B cell (primary cell): ENCODE data around the gene RETN. TPM values are rescaled to one million over a fixed set of nuclear protein-coding genes. Genes with fewer than 3 reads are reported as not detected.

Experiments used
- ATAC-seq: fragments of 200-7000 bp; cut with Tn5 transposase; one replicate; pipeline ENCODE4 v1.10.0; 2021; ENCODE audit warnings: low read depth, mild to moderate bottlenecking, moderate number of reproducible peaks, moderate library complexity
- CTCF ChIA-PET: fragments of 350-600 bp; sonication (Branson Sonifier 250); formaldehyde crosslinking; loops from one replicate; lab custom pipeline; 2021; ENCODE audit warnings: antibody characterized with exemption, inconsistent platforms; lab: Charles Lee
- POLR2A ChIA-PET: fragments of 350-600 bp; sonication (Branson Sonifier 250); formaldehyde crosslinking; loops from one replicate; lab custom pipeline; 2021; ENCODE audit warnings: antibody characterized with exemption; lab: Charles Lee
- DNase-seq: peaks from one replicate; pipeline ENCODE4 v3.0.0; 2013
- H2AFZ ChIP-seq: 2 replicates; pipeline ENCODE4 v1.6.1; 2012; ENCODE audit warnings: mild to moderate bottlenecking, low read depth, low read length; ENCODE audit not compliant: insufficient read depth, poor library complexity, severe bottlenecking
- H3K27ac ChIP-seq, 2 donors: 1 replicate in 1 of 2; 2 replicates in 1 of 2; pipeline ENCODE4 v1.5.1; 2012 to 2013; ENCODE audit warnings: low read length in 2 of 2, mild to moderate bottlenecking in 2 of 2, moderate library complexity in 1 of 2
- H3K27me3 ChIP-seq, 4 experiments: fragments of 200-600 bp in 1 of 4; sonication (generic) in 1 of 4; replicated peaks in 1 of 4; 1 replicate in 2 of 4; 2 replicates in 2 of 4; pipeline versions ENCODE4 v1.6.1 to v1.7.0; 2013 to 2016; ENCODE audit warnings: low read length in 3 of 4, mild to moderate bottlenecking in 2 of 4, mixed read lengths in 1 of 4, moderate library complexity in 1 of 4; ENCODE audit not compliant: insufficient read depth in 4 of 4, control insufficient read depth in 3 of 4; ENCODE audit errors: control extremely low read depth in 1 of 4
- H3K36me3 ChIP-seq, 2 experiments: replicated peaks in 1 of 2; 1 replicate in 1 of 2; 2 replicates in 1 of 2; pipeline versions ENCODE4 v1.6.1 to v1.7.1; 2013; ENCODE audit warnings: low read length in 1 of 2; ENCODE audit not compliant: insufficient read depth in 2 of 2, control insufficient read depth in 1 of 2; ENCODE audit errors: control extremely low read depth in 1 of 2, extremely low read depth in 1 of 2
- H3K4me1 ChIP-seq, 2 donors: fragments of 200-600 bp in 1 of 2; sonication (generic) in 1 of 2; 1 replicate in 1 of 2; 2 replicates in 1 of 2; pipeline versions ENCODE4 v1.5.1 to v1.6.1; 2013 to 2017; ENCODE audit warnings: low read length in 2 of 2; ENCODE audit not compliant: control insufficient read depth in 2 of 2, insufficient read depth in 2 of 2
- H3K4me2 ChIP-seq: replicated peaks from 2 replicates; pipeline ENCODE3; 2012; ENCODE audit warnings: mild to moderate bottlenecking, low read depth, low read length; ENCODE audit not compliant: poor library complexity, severe bottlenecking
- H3K4me3 ChIP-seq, 5 experiments: fragments of 200-600 bp in 1 of 5; sonication (generic) in 1 of 5; 1 replicate in 3 of 5; 2 replicates in 2 of 5; pipeline versions ENCODE4 v1.5.1 to v1.7.0; 2011 to 2016; ENCODE audit warnings: low read length in 4 of 5, mild to moderate bottlenecking in 4 of 5, low read depth in 2 of 5, control low read depth in 1 of 5, moderate library complexity in 1 of 5; ENCODE audit not compliant: insufficient read depth in 1 of 5; ENCODE audit errors: control extremely low read depth in 1 of 5, extremely low read depth in 1 of 5
- H3K79me2 ChIP-seq: fragments of 200-600 bp; sonication (generic); one replicate; pipeline ENCODE4 v1.6.0; 2016; ENCODE audit warnings: low read length; ENCODE audit not compliant: control insufficient read depth, insufficient read depth
- H3K9ac ChIP-seq: fragments of 200-600 bp; sonication (generic); 2 replicates; pipeline ENCODE4 v1.6.1; 2017; ENCODE audit warnings: mild to moderate bottlenecking, low read length, moderate library complexity
- H3K9me3 ChIP-seq, 3 donors: one replicate each; pipeline versions ENCODE4 v1.6.1 to v1.7.1; 2013; ENCODE audit warnings: low read length in 2 of 3; ENCODE audit not compliant: control insufficient read depth in 2 of 3, insufficient read depth in 1 of 3; ENCODE audit errors: control extremely low read depth in 1 of 3
- H4K20me1 ChIP-seq: 2 replicates; pipeline ENCODE4 v1.6.0; 2012; ENCODE audit warnings: mild to moderate bottlenecking, low read length; ENCODE audit not compliant: insufficient read depth, control insufficient read depth, poor library complexity, severe bottlenecking
- H3K27ac Mint-ChIP-seq: one replicate; pipeline ENCODE4 v1.8.0; 2021; ENCODE audit warnings: mixed read lengths
- H3K27me3 Mint-ChIP-seq: one replicate; pipeline ENCODE4 v1.8.0; 2021; ENCODE audit warnings: mixed read lengths
- H3K4me1 Mint-ChIP-seq: one replicate; pipeline ENCODE4 v1.8.0; 2021; ENCODE audit warnings: mixed read lengths
- H3K4me3 Mint-ChIP-seq: one replicate; pipeline ENCODE4 v1.8.0; 2021; ENCODE audit warnings: mixed read lengths
- H3K9me3 Mint-ChIP-seq: one replicate; pipeline ENCODE4 v1.8.0; 2022; ENCODE audit warnings: mixed read lengths; ENCODE audit not compliant: insufficient read depth
- CTCF ChIP-seq: fragments of 200-600 bp; IDR thresholded peaks from one replicate; pipeline ENCODE4 v1.8.0; 2022; ENCODE audit warnings: antibody characterized with exemption, mild to moderate bottlenecking
- EZH2 ChIP-seq: IDR thresholded peaks from 2 replicates; pipeline ENCODE4 v1.6.1; 2012; ENCODE audit warnings: borderline replicate concordance, low read depth, mild to moderate bottlenecking, moderate library complexity, low read length; ENCODE audit not compliant: insufficient read depth, poor library complexity, severe bottlenecking
- WGBS: methylation state at CpG from one replicate; pipeline ENCODE4 v1.1.5; 2013; ENCODE audit warnings: missing lambda C conversion rate; ENCODE audit not compliant: insufficient coverage; 5-methylcytosine and 5-hydroxymethylcytosine counted together
- intact Hi-C: fragments of 100-400 bp; cut with micrococcal nuclease; formaldehyde crosslinking; loops from one replicate; pipeline ENCODE4 v1.10.0; 2022
- polyA plus RNA-seq: library from polyadenylated mRNA; depleted of rRNA; stranded (reverse); fragments of >200 nt; gene quantifications from 2 replicates; pipeline ENCODE4 v1.2.3, GENCODE V29; 2012
- total RNA-seq, 2 donors: library from RNA; stranded (reverse); fragments of 120-200 nt in 1 of 2; gene quantifications; 1 replicate in 1 of 2; 2 replicates in 1 of 2; pipeline versions ENCODE4 v1.2.3 to v1.2.4, GENCODE V29; 2013 to 2022

RETN gene
- total and polyA plus RNA-seq, 2 donors (not counting 1 experiment from before 2014, with no cell fraction given) = not detected

- ATAC-seq (no peak), DNase-seq (no peak)
- H3K27me3 ChIP-seq = no peaks in the 10 kb centered on the region
- no peak overlapping the region for H3K9ac ChIP-seq
- H3K27ac ChIP-seq = no peak overlapping the region
- no peak overlapping the region for H2AFZ ChIP-seq
- WGBS = 98% methylated on average over 42 of the region's 57 CpGs
- ChIA-PET CTCF (no interaction called here), POLR2A (no interaction called here)
- no peak overlapping the region for H3K27ac Mint-ChIP-seq
- H3K4me1 ChIP-seq = no peaks in the 10 kb centered on the region
- H3K9me3 ChIP-seq = peaks cover 0 to 6% (median 0%) of the 10 kb centered on the region in 3 donors
- no peaks in the 10 kb centered on the region for H3K4me1 Mint-ChIP-seq
- H3K4me2 ChIP-seq = no peak overlapping the region
- H3K79me2 ChIP-seq = no peaks in the 10 kb centered on the region
- no peaks in the 10 kb centered on the region for H3K9me3 Mint-ChIP-seq
- intact Hi-C loops = no loop called here
- H4K20me1 ChIP-seq = peaks cover 11% of the 10 kb centered on the region
- no peak overlapping the region for H3K4me3 Mint-ChIP-seq
- no peak for TF ChIP-seq CTCF
- TF ChIP-seq EZH2 = no peak
- peaks cover 5 to 63% of the 10 kb centered on the region in 2 experiments for H3K36me3 ChIP-seq
- no peak overlapping the region for H3K4me3 ChIP-seq
- no peaks in the 10 kb centered on the region for H3K27me3 Mint-ChIP-seq
Measured at GRCh38 chr19:7620442-7621412, 48.1 kb upstream of the RETN start.
